ENCODE results near the gene AIF1L.
A peak's percentile ranks its signal among the peaks of the same experiment; 100 is the strongest.

GRCh38 chr9:131095666-131096268, 564 bp upstream of the AIF1L start:
- peak; percentile 90 for TF ChIP-seq EZH2 (IDR thresholded peaks at IDR 0.05; ENCODE audit: low read length)
- TF ChIP-seq CTCF (optimal IDR thresholded peaks at IDR 0.05 in 1 of 3, IDR thresholded peaks at IDR 0.05 in 1 of 3, conservative IDR thresholded peaks at IDR 0.05 in 1 of 3; ENCODE audit: extremely low read depth in 1 of 3, insufficient read depth in 2 of 3, low read length in 3 of 3): no peak
